HepG2 (cell line): ENCODE measurements around the gene YBX2. TPM values are rescaled to one million over a fixed set of nuclear protein-coding genes. Genes with fewer than 3 reads are reported as not detected.

Experiments
- ETV6 ChIP-seq: sonication (generic); formaldehyde crosslinking; conservative IDR thresholded peaks from 2 replicates; pipeline ENCODE4 v1.4.0; 2020; ENCODE audit warnings: missing genetic modification reagents
- GABPA ChIP-seq, 2 experiments: IDR thresholded peaks; 2 replicates each; pipeline ENCODE4 v1.6.1; 2011 to 2016; ENCODE audit warnings: low read depth in 2 of 2, low read length in 1 of 2, missing biosample characterization in 1 of 2, missing genetic modification characterization in 1 of 2
- HMG20A ChIP-seq: IDR thresholded peaks from 2 replicates; pipeline ENCODE4 v1.6.1; 2016; ENCODE audit warnings: borderline replicate concordance
- HNRNPK ChIP-seq: fragments of 200-400 bp; formaldehyde crosslinking; IDR thresholded peaks from 2 replicates; pipeline ENCODE4 v1.6.1; 2018; ENCODE audit warnings: low read length, low read depth, moderate library complexity, mild to moderate bottlenecking; ENCODE audit not compliant: poor library complexity, severe bottlenecking
- SMAD1 ChIP-seq: sonication (generic); formaldehyde crosslinking; IDR thresholded peaks from 2 replicates; pipeline ENCODE4 v1.4.0; 2020; ENCODE audit warnings: missing genetic modification reagents, low read depth, mild to moderate bottlenecking, borderline replicate concordance
- SPEN ChIP-seq: sonication (generic); formaldehyde crosslinking; IDR thresholded peaks from 2 replicates; pipeline ENCODE4 v1.5.1; 2020; ENCODE audit warnings: low read depth, mild to moderate bottlenecking, missing genetic modification reagents
- SYNCRIP ChIP-seq: fragments of 200-400 bp; formaldehyde crosslinking; IDR thresholded peaks from 2 replicates; pipeline ENCODE4 v1.6.1; 2018; ENCODE audit warnings: mild to moderate bottlenecking, low read depth, low read length; ENCODE audit not compliant: insufficient read depth
- ZMAT3 ChIP-seq: sonication (generic); formaldehyde crosslinking; conservative IDR thresholded peaks from 2 replicates; pipeline ENCODE4 v1.7.0; 2021; ENCODE audit warnings: missing genetic modification reagents
- ZNF24 ChIP-seq: fragments of 450-650 bp; IDR thresholded peaks from 2 replicates; pipeline ENCODE4 v1.6.1; 2017; ENCODE audit warnings: antibody characterized with exemption, mild to moderate bottlenecking
- ZNF430 ChIP-seq: sonication (generic); formaldehyde crosslinking; IDR thresholded peaks from 2 replicates; pipeline ENCODE4 v1.9.0; 2021; ENCODE audit warnings: mild to moderate bottlenecking, missing genetic modification reagents
- ZNF468 ChIP-seq: sonication (generic); formaldehyde crosslinking; IDR thresholded peaks from 2 replicates; pipeline ENCODE4 v1.8.0; 2022; ENCODE audit warnings: mild to moderate bottlenecking, moderate library complexity, missing genetic modification reagents
- ZNF598 ChIP-seq: sonication (generic); formaldehyde crosslinking; IDR thresholded peaks from 2 replicates; pipeline ENCODE4 v1.5.1; 2020; ENCODE audit warnings: mild to moderate bottlenecking, missing genetic modification reagents, borderline replicate concordance
- ZSCAN30 ChIP-seq: sonication (generic); formaldehyde crosslinking; IDR thresholded peaks from 2 replicates; pipeline ENCODE4 v1.5.0; 2020; ENCODE audit warnings: mild to moderate bottlenecking, missing genetic modification reagents
- polyA plus RNA-seq, 8 experiments: library from polyadenylated mRNA; depleted of rRNA in 3 of 8; stranded (reverse) in 7 of 8; unstranded in 1 of 8; fragments of >200 nt; fragmentation: Illumina TruSeq in 4 of 8; extraction: Trizol in 4 of 8; gene quantifications; 2 replicates each; pipeline versions ENCODE4 v1.2.1 to v1.2.3, GENCODE V29; 2011 to 2016; ENCODE audit warnings: low read depth in 4 of 8, missing spikeins in 1 of 8, mixed read lengths in 1 of 8; ENCODE audit not compliant: insufficient read depth in 1 of 8
- total RNA-seq, 5 experiments: library from RNA; depleted of rRNA; stranded (reverse); fragments of >200 nt; fragmentation: Illumina TruSeq; extraction: Trizol; gene quantifications; 2 replicates each; pipeline ENCODE4 v1.2.3, GENCODE V29; 2016; ENCODE audit warnings: low read depth in 1 of 5
- TF ChIP-seq, protein P1 (sequence below): sonication (generic); formaldehyde crosslinking; IDR thresholded peaks from 2 replicates; pipeline ENCODE4 v1.5.1; 2020; ENCODE audit warnings: mild to moderate bottlenecking, missing genetic modification reagents, moderate library complexity
- TF ChIP-seq, protein P2 (sequence below): sonication (generic); formaldehyde crosslinking; IDR thresholded peaks from 2 replicates; pipeline ENCODE4 v1.5.0; 2020; ENCODE audit warnings: missing genetic modification reagents
- TF ChIP-seq, protein P3 (sequence below): sonication (generic); formaldehyde crosslinking; IDR thresholded peaks from 2 replicates; pipeline ENCODE4 v1.5.1; 2020; ENCODE audit warnings: mild to moderate bottlenecking, moderate library complexity, missing genetic modification reagents

YBX2 gene
- total and polyA plus RNA-seq, 2 of the 13 experiments (the other 11 are each of a cell fraction or from before 2014, with no cell fraction given) = 0.12 to 0.22 TPM

DNA sequence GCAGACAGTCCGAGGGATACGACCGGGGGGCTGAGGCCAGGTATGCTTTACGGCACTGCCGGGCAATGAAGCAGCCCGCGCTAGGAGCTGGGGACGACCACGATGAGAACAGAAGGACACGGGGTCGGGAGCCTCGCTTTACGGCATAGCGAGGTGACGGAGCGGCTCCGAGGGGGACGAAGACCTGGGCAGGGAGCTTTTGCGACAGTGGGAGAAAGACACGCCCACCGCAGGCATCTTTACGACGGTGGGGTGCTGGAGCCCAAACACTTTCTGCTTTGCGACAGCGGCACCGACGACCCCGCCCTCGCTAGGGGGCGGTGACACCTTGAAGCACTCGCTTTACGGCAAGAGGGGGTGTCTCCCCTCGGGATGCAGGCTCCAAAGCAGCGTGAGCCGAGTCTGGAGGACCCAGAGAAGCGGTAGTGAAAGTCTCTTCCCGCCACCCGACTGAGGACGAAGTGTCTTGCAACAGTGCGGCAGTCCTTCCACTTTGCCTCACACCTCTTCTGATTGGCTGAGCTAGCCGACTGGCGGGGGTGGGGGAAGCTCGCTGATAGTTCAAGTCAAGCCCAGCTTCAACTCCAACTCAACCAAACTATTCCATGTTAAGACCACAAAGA lies 35.0 kb upstream of the YBX2 start (continued):
- no peak for TF ChIP-seq ZNF468 (CRISPR knock-in tag)
- TF ChIP-seq, protein P1, sequence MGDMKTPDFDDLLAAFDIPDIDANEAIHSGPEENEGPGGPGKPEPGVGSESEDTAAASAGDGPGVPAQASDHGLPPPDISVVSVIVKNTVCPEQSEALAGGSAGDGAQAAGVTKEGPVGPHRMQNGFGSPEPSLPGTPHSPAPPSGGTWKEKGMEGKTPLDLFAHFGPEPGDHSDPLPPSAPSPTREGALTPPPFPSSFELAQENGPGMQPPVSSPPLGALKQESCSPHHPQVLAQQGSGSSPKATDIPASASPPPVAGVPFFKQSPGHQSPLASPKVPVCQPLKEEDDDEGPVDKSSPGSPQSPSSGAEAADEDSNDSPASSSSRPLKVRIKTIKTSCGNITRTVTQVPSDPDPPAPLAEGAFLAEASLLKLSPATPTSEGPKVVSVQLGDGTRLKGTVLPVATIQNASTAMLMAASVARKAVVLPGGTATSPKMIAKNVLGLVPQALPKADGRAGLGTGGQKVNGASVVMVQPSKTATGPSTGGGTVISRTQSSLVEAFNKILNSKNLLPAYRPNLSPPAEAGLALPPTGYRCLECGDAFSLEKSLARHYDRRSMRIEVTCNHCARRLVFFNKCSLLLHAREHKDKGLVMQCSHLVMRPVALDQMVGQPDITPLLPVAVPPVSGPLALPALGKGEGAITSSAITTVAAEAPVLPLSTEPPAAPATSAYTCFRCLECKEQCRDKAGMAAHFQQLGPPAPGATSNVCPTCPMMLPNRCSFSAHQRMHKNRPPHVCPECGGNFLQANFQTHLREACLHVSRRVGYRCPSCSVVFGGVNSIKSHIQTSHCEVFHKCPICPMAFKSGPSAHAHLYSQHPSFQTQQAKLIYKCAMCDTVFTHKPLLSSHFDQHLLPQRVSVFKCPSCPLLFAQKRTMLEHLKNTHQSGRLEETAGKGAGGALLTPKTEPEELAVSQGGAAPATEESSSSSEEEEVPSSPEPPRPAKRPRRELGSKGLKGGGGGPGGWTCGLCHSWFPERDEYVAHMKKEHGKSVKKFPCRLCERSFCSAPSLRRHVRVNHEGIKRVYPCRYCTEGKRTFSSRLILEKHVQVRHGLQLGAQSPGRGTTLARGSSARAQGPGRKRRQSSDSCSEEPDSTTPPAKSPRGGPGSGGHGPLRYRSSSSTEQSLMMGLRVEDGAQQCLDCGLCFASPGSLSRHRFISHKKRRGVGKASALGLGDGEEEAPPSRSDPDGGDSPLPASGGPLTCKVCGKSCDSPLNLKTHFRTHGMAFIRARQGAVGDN (CRISPR knock-in tag) = peak; percentile 74
- no peak for TF ChIP-seq HNRNPK
- TF ChIP-seq, protein P2, sequence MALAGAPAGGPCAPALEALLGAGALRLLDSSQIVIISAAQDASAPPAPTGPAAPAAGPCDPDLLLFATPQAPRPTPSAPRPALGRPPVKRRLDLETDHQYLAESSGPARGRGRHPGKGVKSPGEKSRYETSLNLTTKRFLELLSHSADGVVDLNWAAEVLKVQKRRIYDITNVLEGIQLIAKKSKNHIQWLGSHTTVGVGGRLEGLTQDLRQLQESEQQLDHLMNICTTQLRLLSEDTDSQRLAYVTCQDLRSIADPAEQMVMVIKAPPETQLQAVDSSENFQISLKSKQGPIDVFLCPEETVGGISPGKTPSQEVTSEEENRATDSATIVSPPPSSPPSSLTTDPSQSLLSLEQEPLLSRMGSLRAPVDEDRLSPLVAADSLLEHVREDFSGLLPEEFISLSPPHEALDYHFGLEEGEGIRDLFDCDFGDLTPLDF (CRISPR knock-in tag) = peak; percentile 81
- no peak; the same call in 1 of the 2 replicates for TF ChIP-seq ETV6 (CRISPR knock-in tag)
- no peak for TF ChIP-seq ZSCAN30 (CRISPR knock-in tag)
- TF ChIP-seq SMAD1 = peak; percentile 77; the same call in 1 of the 2 replicates
- TF ChIP-seq GABPA (IDR thresholded peaks at IDR 0.05; ENCODE audit: low read depth, low read length) = peak; percentile 16; the same call in 1 of the 2 replicates
- peak; percentile 80 for TF ChIP-seq GABPA (CRISPR knock-in tag; IDR thresholded peaks at IDR 0.05; ENCODE audit: low read depth)
- TF ChIP-seq ZNF24 = no peak
- no peak for TF ChIP-seq SYNCRIP
- TF ChIP-seq SPEN (CRISPR knock-in tag) = peak; percentile 93
- TF ChIP-seq ZNF598 (CRISPR knock-in tag) = no peak
- TF ChIP-seq ZNF430 (CRISPR knock-in tag) = no peak; the same call in 1 of the 2 replicates
- TF ChIP-seq ZMAT3 (CRISPR knock-in tag) = peak; percentile 84; the same call in 1 of the 2 replicates
- TF ChIP-seq, protein P3, sequence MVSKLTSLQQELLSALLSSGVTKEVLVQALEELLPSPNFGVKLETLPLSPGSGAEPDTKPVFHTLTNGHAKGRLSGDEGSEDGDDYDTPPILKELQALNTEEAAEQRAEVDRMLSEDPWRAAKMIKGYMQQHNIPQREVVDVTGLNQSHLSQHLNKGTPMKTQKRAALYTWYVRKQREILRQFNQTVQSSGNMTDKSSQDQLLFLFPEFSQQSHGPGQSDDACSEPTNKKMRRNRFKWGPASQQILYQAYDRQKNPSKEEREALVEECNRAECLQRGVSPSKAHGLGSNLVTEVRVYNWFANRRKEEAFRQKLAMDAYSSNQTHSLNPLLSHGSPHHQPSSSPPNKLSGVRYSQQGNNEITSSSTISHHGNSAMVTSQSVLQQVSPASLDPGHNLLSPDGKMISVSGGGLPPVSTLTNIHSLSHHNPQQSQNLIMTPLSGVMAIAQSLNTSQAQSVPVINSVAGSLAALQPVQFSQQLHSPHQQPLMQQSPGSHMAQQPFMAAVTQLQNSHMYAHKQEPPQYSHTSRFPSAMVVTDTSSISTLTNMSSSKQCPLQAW (CRISPR knock-in tag) = peak; percentile 88
- TF ChIP-seq HMG20A = no peak
